GM10847 (cell line): Measurements from ENCODE around the gene TSPOAP1.

Experiments
- POLR2A ChIP-seq: IDR thresholded peaks from 2 replicates; pipeline ENCODE4 v1.6.1; 2011; ENCODE audit not compliant: insufficient read length; ENCODE audit errors: extremely low read depth

TSPOAP1 gene

DNA sequence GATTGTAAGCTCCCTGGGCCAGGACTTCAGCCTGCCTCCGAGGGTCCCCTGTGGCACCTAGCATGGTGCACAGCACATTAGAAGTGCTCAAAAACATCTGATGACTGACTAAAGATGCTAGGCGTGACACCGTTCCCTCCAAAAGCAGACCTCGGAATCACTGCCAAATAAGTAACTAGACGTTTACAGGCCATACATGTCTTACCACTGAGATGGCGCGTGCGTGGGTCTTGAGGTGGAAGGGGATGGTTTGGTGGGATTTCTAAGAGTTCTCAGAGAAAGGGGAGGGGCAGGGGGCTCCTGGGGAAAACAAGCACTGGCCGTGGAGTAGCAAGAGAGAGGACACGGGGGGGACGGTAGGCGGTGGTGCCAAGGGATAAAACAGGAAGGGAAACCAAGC lies 60.3 kb downstream of the TSPOAP1 start:
- no peak for TF ChIP-seq POLR2A

DNA sequence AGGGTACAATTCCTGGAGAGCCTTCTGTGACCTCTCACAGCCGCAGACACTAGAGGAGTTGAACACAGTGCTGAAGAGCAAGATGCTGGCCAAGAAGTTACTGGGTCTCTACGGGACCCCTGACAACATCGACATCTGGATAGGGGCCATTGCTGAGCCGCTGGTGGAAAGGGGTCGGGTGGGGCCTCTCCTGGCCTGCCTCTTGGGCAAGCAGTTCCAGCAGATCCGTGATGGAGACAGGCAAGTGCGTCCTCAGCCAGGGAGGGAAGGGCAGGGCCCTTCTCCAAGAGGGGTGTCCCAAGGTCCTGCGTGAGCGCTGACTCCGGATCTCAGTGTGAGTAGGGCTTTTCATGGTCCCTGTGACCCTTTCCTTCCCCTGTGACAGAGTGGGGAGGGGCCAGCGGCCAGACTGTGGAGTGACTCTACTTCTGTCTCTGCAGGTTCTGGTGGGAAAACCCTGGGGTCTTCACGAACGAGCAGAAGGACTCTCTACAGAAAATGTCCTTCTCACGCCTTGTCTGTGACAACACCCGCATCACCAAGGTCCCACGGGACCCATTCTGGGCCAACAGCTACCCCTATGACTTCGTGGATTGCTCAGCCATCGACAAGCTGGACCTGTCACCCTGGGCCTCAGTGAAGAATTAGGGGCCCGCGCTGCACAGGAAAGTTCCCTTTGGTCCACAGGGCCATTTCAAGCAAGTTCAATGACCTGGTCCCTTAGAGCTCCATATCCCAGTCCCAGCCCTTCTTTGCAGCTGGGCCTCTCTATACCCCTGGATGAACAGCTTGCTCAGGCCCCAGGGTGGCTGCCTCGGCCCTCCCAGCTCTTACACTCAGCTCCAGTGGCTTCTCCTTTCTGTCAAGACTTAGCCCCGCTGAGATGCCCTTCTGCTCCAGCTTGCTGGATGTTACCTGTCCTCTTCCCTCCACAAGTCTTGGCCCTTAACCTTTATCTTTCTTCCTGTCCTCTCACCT lies 61.0 kb downstream of the TSPOAP1 start:
- TF ChIP-seq POLR2A = no peak

DNA sequence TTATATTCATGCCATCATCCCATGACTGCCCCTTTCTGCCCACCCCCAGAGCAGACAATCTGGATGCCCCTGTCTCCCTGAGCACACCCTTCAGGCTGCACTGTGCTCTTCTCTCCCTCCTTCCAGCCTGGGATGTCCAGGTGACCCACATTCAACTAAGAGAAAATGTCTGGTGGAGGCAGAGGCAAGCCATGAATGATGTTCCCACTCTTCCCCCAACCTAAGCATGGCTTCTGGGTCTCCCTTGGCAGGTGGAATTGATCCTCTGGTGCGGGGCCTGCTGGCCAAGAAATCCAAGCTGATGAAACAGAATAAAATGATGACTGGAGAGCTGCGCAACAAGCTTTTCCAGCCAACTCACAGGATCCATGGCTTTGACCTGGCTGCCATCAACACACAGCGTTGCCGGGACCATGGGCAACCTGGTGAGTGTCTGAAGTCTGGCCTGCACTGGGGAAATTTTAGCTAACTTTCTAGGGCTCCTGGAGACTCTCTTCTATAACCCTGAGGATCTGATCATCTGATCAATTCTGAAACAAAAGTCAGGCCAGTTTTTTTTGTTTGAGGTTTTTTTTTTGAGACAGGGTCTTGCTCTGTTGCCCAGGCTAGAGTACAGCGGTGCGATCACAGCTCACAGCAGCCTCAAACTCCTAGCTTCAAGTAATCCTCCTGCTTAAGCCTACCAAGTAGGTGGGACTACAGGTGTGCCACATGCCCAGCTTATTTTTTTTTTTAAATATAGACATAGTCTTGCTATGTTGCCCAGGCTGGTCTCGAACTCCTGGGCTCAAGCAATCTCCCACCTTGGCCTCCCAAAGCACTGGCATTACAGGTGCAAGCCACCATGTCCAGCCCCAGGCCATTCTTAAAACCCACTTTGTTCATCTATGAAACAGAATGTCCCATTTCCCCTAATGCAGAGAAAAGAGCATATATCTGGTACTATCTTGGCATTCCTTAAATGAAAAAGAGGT lies 62.4 kb downstream of the TSPOAP1 start:
- TF ChIP-seq POLR2A = no peak

DNA sequence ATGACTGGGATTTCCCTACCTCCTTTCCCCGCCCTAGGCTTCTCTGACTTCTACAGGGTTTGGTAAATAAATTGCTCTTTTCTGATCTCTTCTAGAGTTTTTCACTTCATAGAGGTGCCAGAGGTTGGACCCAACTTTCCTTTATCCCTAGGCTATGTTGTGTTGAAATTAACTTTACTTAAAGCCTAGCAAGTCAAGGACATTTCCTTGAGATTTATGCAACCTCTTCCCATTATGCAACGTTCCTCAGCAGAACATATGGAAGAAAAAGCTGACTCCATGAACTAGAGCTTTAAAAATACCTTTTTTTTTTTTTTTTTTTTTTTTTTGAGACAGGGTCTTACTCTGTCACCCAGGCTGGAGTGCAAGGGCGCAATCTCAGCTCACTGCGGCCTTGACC lies 63.3 kb downstream of the TSPOAP1 start:
- no peak for TF ChIP-seq POLR2A

DNA sequence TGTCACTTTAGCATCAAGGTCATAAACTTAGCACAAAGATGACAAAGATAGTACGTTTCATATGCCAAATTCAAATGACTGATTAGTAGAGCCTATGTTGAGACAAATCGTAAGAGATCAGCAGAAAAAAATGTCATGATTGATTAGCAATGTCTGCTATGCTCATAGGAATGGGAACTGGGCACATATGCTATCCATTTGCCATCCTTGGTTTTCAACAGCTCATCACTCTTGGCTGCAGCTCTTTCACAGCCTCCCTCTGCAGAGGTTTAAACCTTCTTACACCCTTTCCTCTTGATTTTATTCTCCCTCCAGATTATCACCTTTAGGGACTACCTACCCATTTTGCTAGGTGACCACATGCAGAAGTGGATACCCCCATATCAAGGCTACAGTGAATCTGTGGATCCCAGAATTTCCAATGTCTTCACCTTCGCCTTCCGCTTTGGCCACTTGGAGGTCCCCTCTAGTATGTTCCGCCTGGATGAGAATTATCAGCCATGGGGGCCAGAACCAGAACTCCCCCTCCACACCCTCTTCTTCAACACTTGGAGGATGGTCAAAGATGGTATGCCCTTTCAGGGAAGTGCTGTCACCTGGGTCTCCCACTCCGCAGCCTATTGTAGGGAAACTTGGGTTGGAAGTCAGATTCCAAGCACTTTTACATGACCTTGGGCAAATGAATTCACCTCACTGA lies 64.0 kb downstream of the TSPOAP1 start:
- no peak for TF ChIP-seq POLR2A

DNA sequence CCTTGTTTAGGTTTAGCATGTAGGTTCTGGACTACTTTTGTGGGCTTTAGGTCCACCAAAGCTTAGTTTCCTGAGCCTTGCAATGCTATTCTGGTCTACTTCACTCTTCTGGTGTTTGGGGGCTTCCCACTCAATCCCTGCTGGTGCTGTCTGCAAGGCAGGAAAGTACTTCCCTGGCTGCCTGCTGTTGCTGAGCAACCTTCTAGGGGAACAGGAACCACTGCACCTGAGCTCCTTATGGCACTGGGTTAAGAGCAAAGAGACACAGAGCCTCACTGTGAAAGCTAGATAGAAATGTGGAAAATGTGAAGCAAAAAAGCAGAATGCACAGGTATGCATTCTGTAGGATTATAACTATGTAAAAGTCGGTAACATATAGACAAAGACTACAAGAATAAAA lies 64.8 kb downstream of the TSPOAP1 start:
- TF ChIP-seq POLR2A = no peak

DNA sequence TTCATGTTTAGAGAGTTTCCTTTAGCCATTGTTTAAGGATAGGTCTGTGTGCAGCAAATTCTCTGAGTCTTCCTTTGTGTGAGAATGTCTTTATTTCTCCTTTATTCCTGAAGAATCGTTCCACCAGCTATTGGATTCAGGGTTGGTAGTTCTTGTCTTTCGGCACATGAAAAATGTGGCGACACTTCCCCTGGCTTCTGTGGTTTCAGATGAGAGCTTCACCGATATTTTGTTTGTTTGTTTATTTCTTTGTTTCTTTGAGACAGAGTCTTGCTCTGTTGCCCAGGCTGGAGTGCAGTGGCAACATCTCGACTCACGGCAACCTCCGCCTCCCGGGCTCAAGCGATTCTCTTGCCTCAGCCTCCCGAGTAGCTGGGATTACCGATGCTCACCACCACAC lies 66.4 kb downstream of the TSPOAP1 start:
- TF ChIP-seq POLR2A = no peak

DNA sequence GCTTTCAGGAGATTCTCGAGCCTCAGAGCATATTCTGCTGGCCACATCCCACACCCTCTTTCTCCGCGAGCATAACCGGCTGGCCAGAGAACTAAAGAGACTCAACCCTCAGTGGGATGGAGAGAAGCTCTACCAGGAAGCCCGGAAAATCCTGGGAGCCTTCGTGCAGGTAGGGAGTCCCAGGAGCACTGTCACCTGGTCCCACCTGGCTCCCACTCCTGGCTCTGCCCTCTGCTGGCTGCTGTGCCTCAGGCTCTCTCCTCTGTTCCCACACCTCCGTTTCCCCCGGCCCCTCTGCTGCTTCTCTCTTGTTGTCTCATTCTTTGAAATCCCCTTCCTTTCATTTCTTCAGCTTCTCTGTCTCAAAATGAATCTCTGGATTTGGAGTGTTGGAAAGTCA lies 73.8 kb downstream of the TSPOAP1 start:
- no peak for TF ChIP-seq POLR2A

DNA sequence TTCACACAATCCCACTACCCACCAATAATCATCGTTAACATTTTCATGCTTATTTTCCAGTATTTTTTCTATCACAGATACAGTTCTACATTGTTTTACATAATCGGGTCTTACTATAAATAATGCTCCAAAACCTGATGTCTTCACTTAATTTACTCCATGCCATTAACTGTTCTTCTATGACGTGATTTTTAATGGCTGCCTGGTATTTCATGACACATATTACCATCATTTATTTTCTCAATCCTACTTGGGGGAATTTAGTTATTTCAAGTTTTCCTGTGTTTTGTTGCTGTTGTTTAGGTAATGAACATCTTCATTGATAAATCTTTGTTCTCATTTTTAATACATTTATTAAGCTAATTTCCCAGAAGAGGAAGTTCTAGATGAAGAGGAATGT lies 75.5 kb downstream of the TSPOAP1 start:
- TF ChIP-seq POLR2A = no peak

DNA sequence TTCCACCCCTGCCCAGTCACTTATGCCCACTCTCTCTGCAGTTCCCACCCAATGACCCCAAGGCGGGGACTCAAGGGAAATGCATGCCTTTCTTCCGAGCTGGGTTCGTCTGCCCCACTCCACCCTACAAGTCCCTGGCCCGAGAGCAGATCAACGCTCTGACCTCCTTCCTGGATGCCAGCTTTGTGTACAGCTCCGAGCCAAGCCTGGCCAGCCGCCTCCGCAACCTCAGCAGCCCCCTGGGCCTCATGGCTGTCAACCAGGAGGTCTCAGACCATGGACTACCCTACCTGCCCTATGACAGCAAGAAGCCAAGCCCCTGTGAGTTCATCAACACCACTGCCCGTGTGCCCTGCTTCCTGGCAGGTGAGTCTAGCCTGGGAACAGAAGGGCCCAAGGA lies 76.5 kb downstream of the TSPOAP1 start:
- no peak for TF ChIP-seq POLR2A
